Activated naive CD4-positive, alpha-beta T cell treated with anti-CD3 and anti-CD28 coated beads, Interleukin-2, amount 50 U/mL, for 16 hours (primary cell): Measurements from ENCODE around the gene SCGB2A2.

Experiments
- DNase-seq: peaks from one replicate; pipeline ENCODE4 v3.0.0-alpha.2; 2020

The SCGB2A2 gene

GRCh38 chr11:62307950-62308349 is 38.0 kb downstream of the SCGB2A2 start:
- DNase-seq: no peak

- DNase-seq: no peak
Measured at GRCh38 chr11:62309991-62310390, 40.0 kb downstream of the SCGB2A2 start.

GRCh38 chr11:62315431-62315830 is 45.5 kb downstream of the SCGB2A2 start:
- DNase-seq: no peak

- no peak for DNase-seq
Measured at GRCh38 chr11:62322524-62322923, 52.6 kb downstream of the SCGB2A2 start.
